HG02938 (cell line): ENCODE measurements around the gene ME3.

Experiments used
- ATAC-seq: cut with Tn5 transposase; IDR thresholded peaks from one replicate; pipeline ENCODE4 v1.9.1; 2021; ENCODE audit warnings: mild to moderate bottlenecking, moderate library complexity; ENCODE audit not compliant: unreplicated experiment

The ME3 gene

GRCh38 chr11:86469491-86470388, 202.7 kb downstream of the ME3 start:
- ATAC-seq, result no peak

GRCh38 chr11:86468169-86468568, 204.2 kb downstream of the ME3 start:
- ATAC-seq, result no peak

DNA sequence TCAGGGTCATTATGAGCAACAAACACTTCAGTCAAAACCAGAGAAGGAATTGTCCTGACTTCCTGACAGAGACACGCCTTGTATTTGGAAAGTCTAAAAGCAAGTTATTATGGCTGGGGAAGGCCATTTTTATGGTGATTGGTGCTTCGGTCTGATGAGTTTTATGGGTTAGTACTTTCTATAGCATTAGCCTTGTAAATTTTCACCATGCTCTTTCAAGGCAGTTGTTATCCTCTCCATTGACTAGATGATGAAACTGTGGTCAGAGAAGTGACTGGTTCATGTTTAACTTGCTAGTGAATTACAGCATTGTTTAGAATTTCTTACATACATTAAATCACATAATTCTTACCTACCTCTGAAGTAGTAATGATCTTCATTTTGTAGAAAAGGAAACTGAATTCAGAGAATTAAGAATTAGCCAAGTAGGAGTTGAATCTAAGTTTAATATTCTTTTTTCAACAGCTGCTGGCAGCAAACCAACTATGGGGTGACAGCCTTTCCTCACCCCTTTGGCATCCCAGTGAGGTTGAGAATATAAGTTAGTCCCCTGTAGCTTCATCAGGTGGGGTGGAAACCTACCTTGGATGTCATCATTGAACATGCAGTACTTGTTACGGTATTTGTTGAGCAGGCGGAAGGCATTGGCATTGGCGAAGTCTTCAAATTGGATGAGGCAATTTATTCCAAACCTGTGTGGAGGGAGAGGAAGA, 207.8 kb downstream of the ME3 start:
- ATAC-seq, result no peak

DNA sequence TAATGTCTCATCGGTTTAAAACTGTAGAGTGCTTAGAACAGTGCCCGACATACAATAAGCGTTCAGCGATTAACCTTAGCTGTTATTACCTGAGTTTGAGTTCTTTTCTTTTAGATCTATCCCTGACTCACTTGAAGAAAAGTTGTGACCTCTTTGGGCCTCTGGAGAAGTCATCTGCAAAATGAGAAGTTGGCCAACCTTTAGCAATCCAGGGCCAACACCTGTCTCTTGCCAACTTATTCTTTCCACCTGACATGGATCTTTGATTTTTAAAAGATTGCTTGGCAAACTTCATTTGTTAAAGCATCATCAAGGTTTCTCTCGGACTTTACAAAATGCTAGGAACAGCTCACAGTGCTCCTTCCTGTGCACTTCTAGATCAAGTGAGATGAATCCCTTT, 208.5 kb downstream of the ME3 start:
- no peak for ATAC-seq

GRCh38 chr11:86463120-86463519, 209.3 kb downstream of the ME3 start:
- ATAC-seq, result no peak

GRCh38 chr11:86461892-86462291, 210.5 kb downstream of the ME3 start:
- no peak for ATAC-seq

DNA sequence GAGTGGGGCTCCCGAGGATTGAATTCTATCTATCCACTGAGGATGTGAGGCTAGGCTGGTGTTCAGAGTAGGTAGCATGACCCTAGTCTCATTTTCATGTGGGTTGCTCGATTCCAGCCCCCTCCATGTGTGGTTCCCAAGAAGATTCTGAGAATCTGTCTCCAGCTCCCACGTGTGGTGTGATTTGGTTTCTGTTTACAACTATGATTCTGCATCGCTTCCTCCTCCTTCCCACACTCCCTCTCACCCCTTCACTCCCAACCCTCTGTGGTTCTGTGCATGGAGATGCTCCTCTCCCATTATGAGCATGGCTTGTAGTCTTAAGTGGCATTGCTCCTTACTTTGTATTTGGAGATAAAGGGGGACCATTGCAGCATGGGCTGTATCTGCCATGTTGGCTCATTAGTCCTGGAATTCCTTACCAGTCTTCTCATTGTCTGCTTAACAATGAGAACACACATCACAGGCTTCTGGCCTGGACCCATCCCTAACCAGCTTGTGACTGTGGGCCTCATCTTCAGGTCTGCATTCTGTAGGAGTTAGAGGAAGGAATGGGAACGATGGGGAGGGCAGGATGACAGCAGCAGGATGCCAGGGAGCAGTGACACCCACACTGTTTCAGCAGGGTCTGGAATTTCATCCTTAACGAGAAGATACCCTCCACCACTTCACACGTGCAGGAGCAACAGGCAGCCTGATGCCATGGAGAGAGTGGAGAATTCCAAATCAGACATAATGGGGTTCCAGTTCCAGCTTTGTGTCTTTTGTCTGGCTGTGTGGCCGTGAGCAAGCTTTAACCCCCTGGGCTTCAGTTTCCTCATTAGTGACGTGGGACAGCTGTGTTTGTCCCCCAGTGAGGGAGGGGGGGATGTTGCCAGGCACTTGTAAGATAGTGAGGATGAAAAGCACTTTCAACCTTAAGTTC, 211.7 kb downstream of the ME3 start:
- ATAC-seq, result no peak

- no peak for ATAC-seq
Measured at GRCh38 chr11:86459682-86460460, 212.5 kb downstream of the ME3 start.

- ATAC-seq, result no peak
Measured at GRCh38 chr11:86459002-86459385, 213.4 kb downstream of the ME3 start.

- no peak for ATAC-seq
Measured at GRCh38 chr11:86458294-86459001, 214.0 kb downstream of the ME3 start.

DNA sequence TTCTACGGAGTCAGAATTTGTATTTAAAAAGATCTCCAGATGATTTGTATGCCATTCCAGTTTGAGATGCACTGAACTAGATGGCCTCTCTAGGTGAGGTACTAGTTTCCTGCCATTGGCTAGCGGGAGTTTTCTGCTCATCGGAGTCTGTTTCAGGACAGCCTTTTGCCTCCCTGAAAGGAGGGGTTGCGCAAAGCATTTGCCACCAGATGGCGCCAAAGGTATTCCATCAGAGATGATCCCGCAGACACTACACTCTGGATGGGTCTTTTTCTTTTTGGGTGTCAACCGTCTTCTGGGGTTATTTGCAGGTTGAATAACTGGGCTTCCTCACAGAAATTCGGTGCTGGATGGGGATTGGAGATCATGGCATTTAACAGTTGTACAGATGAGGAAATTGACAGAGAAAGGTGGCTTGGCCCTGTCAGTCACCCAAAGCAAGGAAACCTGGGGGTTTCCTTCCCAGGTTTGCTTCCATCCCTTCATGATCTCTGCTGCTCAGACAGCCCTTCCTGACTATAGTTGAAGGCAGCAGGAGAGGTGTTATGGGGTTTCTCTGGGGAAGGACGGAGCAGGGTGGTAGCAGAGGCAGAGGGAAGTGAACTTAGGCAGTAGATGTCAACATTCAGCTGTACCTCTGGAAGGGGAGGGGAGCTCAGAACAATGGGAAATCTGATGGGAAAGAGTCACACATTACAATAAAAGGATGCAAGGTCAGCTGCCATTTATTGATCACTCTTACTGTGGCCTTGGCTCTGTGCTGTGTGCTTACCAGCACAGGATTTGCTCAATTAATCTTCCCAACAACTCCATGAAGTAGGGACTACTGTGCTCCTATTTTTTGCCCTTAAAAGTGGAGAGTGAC, 216.1 kb downstream of the ME3 start:
- ATAC-seq, result peak; percentile 80

- no peak for ATAC-seq
Measured at GRCh38 chr11:86453290-86454030, 219.0 kb downstream of the ME3 start.

GRCh38 chr11:86449993-86450629, 222.3 kb downstream of the ME3 start:
- no peak for ATAC-seq

GRCh38 chr11:86447763-86448480, 224.5 kb downstream of the ME3 start:
- ATAC-seq, result no peak

DNA sequence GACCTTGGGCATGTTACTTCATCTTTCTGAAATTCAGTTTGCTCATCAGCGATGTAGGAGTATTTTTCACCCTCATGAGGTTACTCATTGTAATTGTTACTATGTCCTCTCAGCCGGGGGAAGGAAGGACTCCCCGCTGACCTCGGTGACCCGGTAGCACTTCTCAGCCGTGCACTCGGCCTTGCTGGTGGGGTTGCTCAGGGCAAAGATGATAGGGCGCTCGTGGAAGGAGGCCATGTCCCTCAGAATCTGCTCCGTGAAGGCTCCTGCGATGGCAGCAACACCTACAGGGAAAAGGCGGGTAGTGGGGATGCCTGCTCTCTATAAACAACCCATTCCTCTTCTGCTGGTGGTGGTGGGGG, 225.5 kb downstream of the ME3 start:
- no peak for ATAC-seq

GRCh38 chr11:86446163-86446923, 226.1 kb downstream of the ME3 start:
- ATAC-seq, result no peak
